Measurements from ENCODE around the gene GJB2.

GRCh38 chr13:20144141-20144850 lies 48.4 kb downstream of the GJB2 start:
- TF ChIP-seq SUZ12 (IDR thresholded peaks at IDR 0.05; ENCODE audit: extremely low read depth, insufficient read depth, insufficient read length) = no peak
- no peak for TF ChIP-seq YY1 (IDR thresholded peaks at IDR 0.05; ENCODE audit: insufficient read depth, insufficient read length)
- TF ChIP-seq ZNF274 (IDR thresholded peaks at IDR 0.05; ENCODE audit: low read depth, low read length) = no peak
